HG03571 (cell line): ENCODE results near the gene BANF2.
"Not testable (repeated sequence)": the region's sequence is repeated elsewhere in the genome, so short reads cannot be mapped to it uniquely, and the experiment has no call there.

Experiments
- ATAC-seq: cut with Tn5 transposase; IDR thresholded peaks from one replicate; pipeline ENCODE4 v1.9.1; 2021; ENCODE audit not compliant: unreplicated experiment

The BANF2 gene

GRCh38 chr20:17682103-17682888, 17.5 kb upstream of the BANF2 start, which contains the start of gene RRBP1:
Gene RRBP1, minus strand, starts transcription at chr20:17682242. Its CDS starts 21,735 bp downstream, at chr20:17660507.
- peak; percentile 86 for ATAC-seq

- ATAC-seq, result no peak
Measured at GRCh38 chr20:17682889-17683198, 16.9 kb upstream of the BANF2 start.

DNA sequence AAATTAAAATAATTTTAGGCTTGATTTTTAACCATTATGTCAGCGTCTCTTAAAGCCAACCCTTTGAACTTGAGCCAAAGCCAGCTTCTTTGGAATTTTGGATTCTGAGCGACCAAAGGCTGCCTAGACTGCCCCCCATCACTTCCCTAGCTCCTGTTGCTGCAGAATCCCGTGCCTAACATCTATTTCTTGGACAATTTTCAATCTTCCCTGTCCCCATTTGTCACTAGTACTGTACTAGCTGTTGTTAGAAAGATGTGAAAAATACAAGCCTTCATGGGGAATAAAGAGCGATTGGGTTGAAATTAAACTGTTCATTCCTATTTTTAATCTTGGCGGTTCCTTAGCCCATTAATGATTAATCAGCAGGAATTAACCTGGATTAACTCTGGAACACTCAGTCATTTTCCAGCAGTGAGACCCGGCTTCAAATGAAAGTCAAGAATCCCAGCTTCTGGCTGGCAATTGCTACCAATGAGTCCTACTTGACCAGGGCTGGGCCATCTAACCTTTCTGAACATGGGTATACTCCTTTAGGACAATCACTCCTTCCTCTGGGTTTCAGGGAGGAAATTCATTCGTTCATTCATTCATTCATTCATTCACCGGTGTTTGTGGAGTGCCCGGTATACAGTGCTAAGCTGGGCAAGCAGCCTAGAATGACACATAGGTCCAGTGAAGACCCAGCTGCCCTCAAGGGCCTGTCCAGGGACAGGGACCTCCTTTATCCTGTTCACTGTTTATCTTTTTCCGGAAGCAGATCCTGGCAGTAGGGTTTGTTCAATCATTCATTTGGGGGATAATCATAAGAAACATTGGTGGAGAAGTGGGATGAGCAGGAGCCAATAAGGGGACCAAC, 16.3 kb upstream of the BANF2 start:
- ATAC-seq, result no peak

GRCh38 chr20:17684077-17684888, 15.5 kb upstream of the BANF2 start:
- ATAC-seq, result no peak

GRCh38 chr20:17685168-17685567, 14.6 kb upstream of the BANF2 start:
- ATAC-seq, result no peak

DNA sequence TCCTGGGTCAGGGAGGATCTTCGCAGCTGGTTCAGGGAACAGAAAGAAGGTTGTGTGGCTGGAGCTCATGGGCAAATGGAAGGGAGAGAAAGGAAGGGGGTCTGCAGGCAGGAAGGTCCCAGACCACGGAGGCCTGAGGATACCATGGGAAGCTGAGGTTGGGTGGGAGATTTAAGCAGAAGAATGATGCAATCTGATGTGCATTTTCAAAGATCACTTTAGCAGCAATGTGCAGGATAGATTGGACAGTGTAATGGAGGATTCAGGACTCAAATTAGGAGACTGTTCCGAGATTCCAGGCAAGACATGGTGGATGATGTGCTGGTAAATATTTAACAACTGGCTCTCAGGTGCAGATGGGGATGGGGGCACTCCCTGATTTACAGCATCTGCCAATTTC, 12.0 kb upstream of the BANF2 start:
- ATAC-seq, result no peak

DNA sequence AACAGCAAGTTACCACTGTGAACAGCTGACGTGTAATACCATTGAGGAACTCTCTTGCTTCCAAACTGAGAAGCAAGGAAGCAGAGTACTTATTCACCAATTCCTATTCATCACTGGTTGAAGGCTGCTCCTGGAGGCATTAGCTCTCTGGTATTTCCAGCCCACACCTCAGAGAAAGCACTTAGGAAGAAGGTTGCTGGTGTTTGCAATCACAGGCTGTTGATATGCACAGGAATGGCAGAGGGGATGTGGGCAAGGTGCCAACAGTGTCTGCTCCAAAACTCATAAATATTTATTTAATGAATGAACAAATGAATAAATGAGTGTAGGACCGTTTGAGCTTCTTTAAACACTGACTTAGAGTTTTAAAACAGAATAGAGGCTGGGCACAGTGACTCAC, 10.8 kb upstream of the BANF2 start:
- no peak for ATAC-seq

- no peak for ATAC-seq
Measured at GRCh38 chr20:17690144-17690543, 9.6 kb upstream of the BANF2 start.

- no peak for ATAC-seq
Measured at GRCh38 chr20:17691758-17692157, 8.0 kb upstream of the BANF2 start.

GRCh38 chr20:17693444-17694001, 6.2 kb upstream of the BANF2 start:
- no peak for ATAC-seq

DNA sequence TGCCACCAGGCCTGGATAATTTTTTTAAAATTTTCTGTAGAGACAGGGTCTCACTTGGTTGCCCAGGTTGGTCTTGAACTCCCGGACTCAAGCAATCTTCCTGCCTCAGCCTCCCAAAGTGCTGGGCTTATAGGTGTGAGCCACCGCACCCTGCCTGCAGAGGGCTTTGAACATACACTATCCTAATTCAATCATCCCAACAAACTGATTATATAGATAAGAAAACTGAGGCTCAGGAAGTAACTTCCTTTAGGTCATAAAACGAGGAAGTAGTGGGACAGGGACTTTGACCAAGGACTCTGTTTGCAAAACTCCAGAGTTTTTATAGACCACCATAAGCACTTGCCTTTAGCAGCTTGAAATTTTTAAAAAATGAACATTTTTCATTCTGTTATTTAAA, 5.0 kb upstream of the BANF2 start:
- ATAC-seq, result no peak

- ATAC-seq, result no peak
Measured at GRCh38 chr20:17696287-17696686, 3.5 kb upstream of the BANF2 start.

GRCh38 chr20:17697171-17697570, 2.6 kb upstream of the BANF2 start:
- no peak for ATAC-seq

DNA sequence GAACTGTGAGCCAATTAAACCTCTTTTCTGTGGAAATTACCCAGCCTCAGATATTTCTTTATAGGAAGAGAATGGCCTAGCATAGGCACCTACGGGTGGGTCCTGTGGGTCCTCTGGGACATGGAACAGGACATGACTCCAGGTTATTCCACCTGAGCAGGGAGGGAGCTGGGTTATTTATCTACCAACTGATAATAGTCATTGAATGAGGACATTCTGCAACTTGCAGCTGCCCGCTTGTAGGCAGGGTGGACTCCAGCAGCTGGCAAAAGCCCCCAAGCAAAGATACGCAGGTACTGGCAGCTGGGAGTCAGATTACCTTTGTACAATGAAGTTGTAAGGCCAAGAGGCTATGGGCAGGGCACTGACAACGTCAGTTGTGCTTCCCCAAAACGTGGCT, 1.4 kb upstream of the BANF2 start:
- ATAC-seq, result no peak

GRCh38 chr20:17700637-17701036, 871 bp downstream of the BANF2 start:
- no peak for ATAC-seq

DNA sequence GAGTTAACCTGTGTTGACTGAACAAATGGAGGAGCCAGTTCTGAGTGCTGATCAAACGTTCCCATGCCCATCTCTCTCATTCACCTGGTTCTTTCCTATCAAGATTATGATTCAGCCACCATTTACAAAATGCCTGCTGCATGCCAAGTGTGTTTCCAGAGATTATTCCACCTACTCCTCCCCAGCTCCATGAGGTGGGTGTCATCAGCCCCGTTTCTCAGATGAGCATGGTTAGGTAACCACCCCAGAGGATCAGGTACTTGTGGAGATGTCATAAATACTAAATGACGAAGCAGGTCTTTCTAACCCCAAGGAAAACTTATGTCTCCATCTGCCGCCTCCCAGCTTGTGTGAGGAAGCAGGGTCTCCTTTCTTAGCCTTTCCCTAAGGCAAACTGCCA, 2.1 kb downstream of the BANF2 start:
- ATAC-seq, result no peak

DNA sequence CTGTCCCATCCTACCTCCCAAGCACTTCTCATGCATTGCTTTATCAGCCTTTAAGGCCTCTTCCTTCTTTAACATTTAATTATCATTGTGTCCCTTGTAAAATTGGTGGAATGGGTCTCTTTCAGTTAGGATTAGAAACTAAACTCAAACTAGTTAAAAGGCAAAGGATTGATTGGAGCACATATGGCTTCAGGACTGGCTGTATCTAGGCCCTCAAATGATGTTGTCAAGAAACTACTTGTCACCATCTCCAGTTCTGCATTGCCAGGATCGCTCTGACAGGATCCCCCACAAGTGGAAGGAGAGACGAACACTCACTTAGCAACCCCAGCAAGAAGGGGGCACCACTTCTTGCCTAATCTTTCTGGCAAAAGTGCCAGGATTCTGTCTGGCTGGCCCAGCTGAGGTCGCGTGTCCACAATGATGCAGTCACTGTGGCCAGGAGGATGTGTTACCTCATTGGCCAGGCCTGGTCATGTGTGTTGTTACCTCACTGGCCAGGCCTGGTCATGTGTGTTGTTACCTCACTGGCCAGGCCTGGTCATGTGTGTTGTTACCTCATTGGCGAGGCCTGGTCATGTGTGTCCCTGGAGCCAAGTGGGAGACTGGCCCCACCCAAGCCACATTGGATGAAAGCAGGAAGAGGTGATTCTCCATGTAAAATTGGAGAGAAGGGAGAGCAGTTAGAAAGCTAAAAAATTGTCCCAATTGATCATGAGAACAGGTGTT, 5.0 kb downstream of the BANF2 start:
- ATAC-seq, result no peak

DNA sequence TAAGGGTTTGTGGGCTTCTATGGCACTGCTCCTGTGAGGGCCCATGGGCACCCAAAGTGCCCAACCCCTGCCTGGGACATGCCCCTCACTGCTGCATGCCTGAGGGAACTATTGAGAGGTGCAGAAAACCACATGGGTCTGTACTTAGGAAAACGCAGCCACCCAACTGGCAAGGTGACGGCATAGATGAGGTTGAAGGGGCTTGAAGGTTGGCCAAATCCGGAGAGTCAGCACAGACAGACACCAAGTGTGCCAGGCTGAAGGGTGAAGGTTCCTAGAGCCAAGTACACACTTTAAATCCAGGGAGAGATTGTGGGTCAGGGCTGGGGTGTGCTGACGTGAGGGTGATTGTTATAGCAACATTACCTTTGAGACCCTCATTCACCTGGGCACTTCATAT, 6.2 kb downstream of the BANF2 start:
- ATAC-seq, result no peak

DNA sequence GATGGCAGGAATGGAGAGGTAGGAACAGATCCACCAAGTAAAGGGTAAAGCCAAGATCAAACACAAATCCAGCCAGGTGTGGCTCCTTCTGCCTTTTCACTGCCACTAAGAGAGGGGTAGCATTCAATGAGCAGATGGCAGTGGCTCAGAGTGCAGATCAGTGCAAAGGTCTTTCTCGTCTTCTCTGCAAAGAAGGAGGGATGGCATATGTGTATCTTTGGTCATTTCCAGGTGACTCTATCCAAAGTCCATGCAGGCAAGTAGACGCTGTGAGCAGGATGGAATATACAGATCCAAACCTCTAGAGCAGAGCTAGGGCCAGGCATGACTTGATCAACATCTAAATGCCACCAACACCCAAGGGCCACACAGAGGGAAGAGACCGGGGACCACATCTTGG, 6.9 kb downstream of the BANF2 start:
- ATAC-seq, result no peak

- ATAC-seq, result not testable (repeated sequence)
Measured at GRCh38 chr20:17707951-17708350, 8.2 kb downstream of the BANF2 start.
